NT2/D1 (cell line): ENCODE measurements around the gene TRIM16.
"Not testable (repeated sequence)": the region's sequence is repeated elsewhere in the genome, so short reads cannot be mapped to it uniquely, and the experiment has no call there.

Experiments
- SUZ12 ChIP-seq: IDR thresholded peaks from 2 replicates; pipeline ENCODE4 v1.6.1; 2011; ENCODE audit not compliant: insufficient read length, insufficient read depth; ENCODE audit errors: extremely low read depth
- YY1 ChIP-seq: IDR thresholded peaks from 2 replicates; pipeline ENCODE4 v1.6.1; 2011; ENCODE audit not compliant: insufficient read length, insufficient read depth

DNA sequence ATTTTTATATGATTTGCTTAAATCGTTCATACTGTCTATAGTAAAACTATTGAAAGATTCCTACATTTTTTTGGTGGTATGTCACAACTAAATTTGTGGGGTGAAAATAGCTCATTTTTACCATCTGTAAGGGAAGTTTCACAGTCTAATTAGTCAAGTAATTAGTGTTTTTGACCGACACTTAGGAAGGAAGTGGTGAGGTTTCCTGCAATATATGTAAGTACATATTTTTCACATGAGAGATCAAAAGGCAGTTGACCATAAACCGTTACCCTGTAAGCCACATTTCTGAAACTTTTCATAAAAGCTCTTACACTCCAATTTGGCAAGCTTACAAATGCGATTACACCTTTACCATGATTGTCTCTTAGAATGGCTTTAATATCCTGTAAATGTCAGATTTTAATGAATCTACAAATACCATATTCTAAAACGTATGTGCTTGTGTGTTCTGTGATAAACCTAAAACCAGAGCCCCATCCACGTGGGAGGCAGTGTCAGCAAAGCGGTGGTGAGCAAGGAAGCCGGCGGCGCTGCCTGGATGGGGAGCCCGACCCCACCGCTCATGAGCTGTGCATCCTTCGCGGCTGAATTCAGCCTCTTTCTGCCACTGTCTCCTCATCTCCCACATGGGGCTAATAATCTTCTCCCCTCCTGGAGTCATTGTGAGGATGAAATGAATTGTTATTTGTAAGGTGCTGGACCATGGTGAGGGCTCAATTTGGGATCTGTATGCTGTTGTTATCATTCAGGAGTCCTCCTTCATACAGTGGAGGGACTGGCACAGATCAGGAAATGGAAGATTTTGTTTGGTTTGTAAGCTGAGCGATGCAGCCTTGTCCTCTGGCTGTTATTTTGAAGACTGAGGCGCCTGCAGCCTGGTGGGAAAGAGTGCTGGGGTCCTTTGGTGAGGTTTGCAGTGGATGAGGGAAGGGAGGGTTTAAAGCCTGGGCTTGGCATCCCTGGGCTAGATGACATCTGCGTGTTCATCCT is 94.3 kb downstream of the TRIM16 start:
- not testable (repeated sequence) for TF ChIP-seq SUZ12, YY1
